Measurements from ENCODE around the gene TP63.

GRCh38 chr3:189944285-189945145 is 313.3 kb downstream of the TP63 start:
- TF ChIP-seq POLR2AphosphoS5 (IDR thresholded peaks at IDR 0.05; ENCODE audit: low read depth) = no peak
- TF ChIP-seq, protein P1, sequence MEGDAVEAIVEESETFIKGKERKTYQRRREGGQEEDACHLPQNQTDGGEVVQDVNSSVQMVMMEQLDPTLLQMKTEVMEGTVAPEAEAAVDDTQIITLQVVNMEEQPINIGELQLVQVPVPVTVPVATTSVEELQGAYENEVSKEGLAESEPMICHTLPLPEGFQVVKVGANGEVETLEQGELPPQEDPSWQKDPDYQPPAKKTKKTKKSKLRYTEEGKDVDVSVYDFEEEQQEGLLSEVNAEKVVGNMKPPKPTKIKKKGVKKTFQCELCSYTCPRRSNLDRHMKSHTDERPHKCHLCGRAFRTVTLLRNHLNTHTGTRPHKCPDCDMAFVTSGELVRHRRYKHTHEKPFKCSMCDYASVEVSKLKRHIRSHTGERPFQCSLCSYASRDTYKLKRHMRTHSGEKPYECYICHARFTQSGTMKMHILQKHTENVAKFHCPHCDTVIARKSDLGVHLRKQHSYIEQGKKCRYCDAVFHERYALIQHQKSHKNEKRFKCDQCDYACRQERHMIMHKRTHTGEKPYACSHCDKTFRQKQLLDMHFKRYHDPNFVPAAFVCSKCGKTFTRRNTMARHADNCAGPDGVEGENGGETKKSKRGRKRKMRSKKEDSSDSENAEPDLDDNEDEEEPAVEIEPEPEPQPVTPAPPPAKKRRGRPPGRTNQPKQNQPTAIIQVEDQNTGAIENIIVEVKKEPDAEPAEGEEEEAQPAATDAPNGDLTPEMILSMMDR (conservative IDR thresholded peaks at IDR 0.05; ENCODE audit: low read depth in 2 of 2) = no peak
- no peak for TF ChIP-seq EZH2 (IDR thresholded peaks at IDR 0.05; ENCODE audit: low read depth, unreplicated experiment)
- no peak for TF ChIP-seq EZH2phosphoT487 (IDR thresholded peaks at IDR 0.05; ENCODE audit: unreplicated experiment)
- TF ChIP-seq CREB1 (CRISPR knock-in tag; IDR thresholded peaks at IDR 0.05; ENCODE audit: low read depth) = no peak
- no peak for TF ChIP-seq NANOG (IDR thresholded peaks at IDR 0.05; ENCODE audit: borderline replicate concordance)

Measured in GM23338 (cell line).